NCI-H2196 (cell line): ENCODE data around the gene TUBGCP2.

Source experiments
- DNase-seq: peaks from one replicate; lab custom pipeline; 2025; ENCODE audit not compliant: unreplicated experiment; lab: John Stamatoyannopoulos, UW

Gene TUBGCP2

DNA sequence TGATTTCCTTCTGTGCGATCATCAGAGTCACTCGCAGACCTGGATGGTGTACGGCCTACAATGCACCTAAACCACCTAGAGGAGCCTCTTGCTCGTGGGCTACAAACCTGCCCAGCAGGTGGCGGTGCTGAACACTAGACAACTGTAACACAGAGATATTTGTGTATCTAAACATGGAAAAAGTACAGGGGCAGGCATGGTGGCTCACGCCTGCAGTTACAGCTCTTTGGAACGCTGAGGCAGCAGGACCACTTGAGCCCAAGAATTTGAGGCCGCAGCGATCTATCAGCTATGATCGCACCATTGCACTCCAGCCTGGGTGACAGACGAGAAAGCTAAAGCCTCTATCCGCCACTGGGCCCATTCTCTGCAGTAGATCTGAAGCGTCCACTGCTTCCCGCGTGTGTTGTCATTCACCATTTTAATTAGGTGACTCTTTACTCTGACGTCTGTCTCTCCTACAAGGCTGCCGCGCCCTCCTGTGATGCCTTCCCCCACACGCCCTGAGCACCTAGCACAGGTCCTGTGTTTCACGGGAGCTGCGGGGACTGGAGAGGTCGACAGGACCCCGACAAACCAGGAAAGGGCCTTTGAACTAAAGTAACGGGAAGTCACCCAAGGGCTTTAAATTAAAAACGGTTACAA, 774 bp downstream of the TUBGCP2 start:
- DNase-seq = peak; percentile 63

DNA sequence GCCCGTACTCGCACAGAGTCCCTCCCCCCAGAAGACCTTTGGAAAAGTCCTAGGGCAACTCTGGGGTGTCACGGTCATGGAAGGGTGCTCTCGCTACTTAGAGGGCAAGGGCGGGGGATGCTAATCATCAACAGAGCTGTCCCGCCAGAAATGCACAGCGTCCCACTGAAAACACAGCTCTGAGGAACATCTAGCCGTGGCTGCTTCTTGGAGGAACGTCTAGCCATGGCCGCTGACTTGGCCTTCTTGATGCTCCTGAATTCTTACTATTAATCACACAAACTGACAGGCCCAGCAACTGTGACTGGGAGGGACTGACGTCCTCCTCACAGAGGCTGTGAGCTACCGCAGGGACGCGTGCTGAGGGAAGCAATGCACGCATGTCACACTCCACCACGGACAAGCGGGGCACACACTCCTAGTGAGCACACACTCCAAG, 1.7 kb downstream of the TUBGCP2 start:
- no peak for DNase-seq

DNA sequence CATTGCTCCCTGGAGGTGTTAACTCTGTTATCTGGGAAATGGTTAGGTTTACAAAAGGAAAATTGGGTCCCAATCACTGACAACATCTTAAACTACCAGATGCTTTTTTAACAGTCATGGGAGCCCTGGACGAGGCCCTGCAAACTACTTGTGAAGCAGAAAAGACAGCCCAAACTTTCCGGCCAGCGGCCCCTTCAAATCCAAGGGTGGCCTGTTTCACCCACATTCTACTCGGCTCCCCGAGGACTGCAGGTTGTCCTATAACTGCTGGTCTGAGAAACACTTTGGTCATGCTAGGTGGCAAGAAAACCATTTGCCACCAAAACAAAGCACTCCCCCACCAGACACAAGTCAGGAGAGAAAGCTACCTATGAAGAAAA, 2.6 kb downstream of the TUBGCP2 start:
- DNase-seq = no peak

DNA sequence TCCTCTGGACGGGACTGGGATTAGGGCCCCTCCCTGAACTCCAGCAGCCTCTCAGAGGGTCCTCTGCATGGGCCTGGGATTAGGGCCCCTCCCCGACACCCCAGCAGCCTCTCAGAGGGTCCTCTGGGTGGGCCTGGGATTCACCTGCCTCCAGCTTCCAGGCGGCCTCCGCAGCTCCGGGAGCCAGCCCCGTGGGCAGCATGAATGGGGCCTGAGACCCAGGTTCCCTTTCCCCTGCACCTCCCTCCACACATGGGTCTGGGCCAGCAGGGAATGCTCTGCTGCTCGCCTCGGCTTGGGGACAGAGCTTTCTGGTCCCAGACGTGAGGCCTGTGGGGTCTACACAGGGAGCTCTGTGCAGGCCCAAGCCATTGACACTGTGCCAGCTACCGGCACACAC, 5.5 kb downstream of the TUBGCP2 start:
- DNase-seq = no peak

DNA sequence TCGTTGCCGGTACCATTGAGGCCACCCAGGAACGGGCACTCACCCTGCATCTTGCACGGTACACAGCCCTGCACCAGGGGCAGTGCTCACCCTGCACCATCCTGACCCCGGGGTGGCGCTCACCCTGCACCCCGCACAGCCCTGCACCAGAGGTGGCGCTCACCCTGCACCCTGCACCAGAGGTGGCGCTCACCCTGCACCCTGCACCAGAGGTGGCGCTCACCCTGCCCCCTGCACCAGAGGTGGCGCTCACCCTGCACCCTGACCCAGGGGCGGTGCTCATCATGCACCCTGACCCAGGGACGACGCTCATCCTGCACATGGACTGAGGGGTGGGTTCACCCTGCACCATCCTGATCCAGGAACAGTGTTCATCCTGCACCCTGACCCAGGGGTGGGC, 6.4 kb downstream of the TUBGCP2 start:
- no peak for DNase-seq

DNA sequence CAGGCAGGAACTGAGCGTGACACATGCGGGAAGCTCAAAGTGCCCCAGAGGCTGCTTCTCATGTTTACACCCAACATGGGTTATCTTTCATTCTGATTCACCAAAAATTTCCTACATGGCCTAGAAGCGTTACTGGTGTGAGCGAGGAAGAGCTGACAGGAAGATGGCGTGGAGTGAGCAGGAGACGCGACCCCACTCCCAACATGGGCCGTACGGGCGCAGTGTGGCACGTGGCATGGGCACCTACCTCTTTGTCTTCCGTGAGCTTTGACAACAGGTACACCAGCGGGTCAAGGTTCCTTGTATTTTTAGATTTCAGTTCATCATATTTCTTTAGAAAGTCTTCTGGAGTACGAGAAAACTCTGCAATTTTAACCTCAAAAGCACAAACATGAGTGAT, 8.9 kb downstream of the TUBGCP2 start:
- DNase-seq = no peak

DNA sequence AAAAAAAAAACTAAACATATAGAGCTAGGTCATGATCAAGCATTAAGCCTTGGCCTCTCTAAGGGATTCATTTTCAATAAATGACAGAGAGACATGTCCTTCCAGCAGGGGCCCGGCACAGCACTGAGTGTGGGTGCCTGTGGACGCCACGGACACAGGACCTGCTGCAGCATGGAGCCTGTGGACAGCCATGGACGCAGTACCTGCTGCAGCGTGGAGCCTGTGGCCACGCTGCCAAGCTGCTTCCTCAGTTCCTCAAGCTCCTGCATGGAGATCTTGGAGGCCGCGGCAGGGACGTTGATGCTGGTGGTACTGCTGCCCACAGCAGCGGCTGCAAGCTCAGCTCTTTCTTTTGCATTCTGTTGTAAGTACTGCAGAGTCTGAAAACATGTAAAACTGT, 9.4 kb downstream of the TUBGCP2 start:
- DNase-seq = no peak

DNA sequence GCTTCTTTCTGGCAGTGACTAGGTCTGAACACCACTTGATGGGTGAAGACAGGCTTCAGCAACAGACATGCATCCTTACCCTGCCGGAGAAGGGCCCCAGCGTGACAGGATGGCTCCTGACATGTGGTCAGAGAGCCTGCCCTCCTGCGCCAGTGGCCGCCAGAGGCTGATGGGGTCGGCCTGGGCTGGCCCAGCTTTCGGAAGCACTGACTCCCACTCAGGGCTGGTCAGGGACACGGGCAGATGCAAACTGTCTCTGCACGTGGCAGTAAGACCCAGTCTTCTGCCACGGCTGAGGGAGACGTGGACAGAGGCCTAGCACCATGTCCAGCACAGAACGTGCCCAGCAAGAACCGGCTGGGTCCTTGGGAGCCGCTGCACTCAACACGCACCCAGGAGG, 10.2 kb downstream of the TUBGCP2 start:
- no peak for DNase-seq

DNA sequence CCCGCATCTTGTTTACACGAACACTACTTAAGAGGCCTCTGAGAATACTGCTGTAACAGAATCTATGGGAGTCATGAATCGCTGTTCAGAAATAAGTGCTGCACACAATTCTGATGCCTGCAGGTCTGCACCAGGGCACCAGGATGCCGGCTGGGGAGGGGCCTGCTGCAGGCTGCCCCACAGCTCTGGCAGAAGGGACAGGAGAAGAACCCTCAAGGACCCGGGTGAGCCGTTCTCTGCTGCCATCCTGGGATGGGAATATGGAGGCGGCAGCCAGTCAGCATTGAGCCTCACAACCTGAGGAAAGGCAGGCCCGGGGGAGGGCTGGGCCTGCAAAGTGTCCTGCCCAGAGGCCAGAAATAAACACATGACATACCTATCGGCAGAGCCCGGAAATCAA, 11.2 kb downstream of the TUBGCP2 start:
- DNase-seq = no peak

DNA sequence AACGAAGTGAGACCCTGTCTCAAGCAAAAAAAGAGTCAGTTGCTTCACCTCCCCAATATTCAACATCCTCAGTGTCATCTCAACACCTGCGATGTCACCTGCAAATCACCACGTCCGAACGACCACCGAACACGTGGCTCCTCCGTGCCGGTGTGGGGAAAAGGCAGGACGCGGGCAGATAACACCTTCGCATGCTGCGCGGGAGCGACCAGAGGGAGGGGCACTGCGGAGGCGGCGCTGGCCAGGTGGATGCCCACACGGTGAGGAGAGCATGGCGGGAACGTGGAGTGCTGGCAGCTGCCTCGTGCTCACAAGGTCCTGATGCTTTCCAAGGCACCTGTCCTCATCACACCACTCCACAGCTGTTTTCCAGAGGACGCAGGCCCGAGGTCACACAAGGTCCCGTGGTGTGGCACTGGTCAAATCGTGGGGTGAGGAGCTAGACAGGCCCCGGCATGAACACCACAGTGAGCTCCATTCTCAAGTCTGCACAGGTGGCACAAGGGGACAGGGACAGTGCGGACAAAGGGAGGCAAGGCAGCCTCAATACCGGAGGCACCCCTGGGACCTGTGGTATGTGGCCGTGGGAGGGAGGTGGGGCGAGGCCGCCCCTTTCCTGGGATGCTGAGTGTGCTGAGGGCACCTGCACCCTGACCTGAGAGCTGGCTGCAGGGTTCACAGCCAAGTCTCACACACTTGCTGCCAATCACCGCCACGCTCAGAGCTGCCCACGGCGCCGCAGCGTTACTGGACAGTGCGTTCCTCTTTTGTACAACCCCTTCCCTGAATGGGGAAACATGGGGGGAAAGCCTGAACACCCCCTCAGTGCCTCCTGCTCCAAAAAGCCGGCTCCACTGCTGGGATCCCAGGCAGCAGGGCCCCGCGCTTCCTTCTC, 13.0 kb downstream of the TUBGCP2 start:
- no peak for DNase-seq

DNA sequence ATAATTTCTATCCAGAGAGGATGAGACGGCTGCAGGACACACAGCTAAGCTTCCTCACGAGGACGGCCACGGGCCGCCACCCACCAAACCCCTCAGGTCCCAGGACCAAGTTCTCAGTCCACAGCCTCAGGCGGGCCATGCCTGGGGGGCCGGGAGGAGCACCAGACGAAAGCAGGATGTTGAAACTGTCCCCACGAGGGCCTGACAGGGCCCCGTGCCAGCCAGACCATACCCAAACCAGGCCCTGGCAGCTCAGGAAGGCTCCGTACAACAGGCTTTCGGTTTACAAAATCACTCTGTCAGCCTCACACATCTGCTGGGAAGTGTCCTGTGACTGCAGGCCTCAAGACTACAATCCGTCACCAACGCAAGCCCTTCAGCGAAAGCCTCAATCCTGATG, 14.5 kb downstream of the TUBGCP2 start:
- DNase-seq = no peak

DNA sequence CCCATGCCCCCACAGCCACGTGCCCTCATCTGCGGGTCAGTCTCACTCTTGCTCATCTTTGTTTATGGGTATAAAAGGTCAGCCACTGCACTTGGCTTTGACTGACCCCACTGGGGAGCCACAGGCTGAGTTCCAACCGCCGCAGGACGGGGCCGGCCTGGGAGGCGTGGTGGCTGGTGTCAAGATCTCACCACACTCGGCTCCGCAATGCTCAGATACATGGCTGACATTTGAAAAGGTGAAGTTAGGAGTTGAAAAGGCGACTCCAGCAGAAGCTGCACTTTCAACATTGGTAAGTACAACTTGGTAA, 14.9 kb downstream of the TUBGCP2 start:
- DNase-seq = no peak

DNA sequence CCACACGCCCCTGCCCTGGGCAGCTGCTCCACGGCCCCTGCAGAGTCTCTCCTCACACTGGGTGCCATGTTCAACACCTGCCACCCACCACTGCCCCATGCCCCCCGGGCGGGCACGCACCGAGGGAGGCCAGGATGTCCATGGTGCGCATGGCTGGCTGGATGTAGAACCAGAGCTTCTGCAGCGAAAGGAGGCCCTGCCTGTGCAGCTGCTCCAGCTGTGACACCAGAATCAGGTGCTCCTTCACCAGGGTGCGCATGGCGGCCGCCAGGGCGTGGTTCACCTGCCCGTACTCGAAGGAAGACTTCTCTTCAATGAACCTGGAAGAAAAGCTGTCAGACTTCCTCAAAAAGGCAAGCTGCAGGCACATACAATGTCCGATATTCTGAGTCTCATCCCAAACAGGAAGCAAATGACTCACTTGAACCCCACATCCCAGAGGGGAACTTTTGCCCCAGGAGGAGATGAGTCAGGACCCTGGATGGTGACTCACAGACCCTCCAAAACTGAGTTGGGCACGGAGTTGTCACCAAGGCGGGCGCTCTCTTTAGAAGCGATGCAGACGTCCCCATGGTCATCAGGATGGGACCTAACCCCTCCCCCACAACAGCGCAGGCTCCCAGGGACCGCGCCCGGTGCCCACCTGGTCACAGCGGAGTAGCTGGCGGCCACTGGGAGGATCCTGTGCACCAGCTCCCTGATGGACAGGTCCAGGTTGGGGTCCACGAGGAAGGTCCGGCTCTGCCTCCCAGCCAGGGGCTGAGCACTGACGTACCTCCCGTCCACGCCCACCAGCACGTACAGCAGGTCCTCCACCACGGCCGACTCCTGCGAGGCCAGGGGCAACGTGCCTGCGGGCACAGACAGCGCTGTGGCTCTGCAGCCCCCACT, 15.5 kb downstream of the TUBGCP2 start:
- DNase-seq = no peak

DNA sequence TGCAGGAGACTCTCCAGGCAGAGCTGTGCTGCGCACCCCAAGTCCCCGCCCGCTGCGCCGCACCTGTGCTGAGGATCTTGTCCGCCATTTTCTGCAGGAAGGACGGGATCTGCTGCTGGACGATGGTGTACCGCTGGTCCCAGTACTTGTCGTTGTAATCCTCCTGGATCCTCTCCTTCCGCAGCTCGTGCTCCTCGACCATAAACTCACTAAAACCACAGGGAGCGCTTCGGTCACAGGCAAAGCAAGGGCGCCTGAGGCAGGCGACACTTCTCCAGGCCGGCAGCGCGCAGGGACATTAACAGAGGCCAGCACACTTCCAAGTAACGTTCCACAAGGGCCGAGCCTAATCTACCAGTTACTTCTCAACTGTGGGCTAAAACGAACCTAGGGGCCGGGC, 18.9 kb downstream of the TUBGCP2 start:
- no peak for DNase-seq

DNA sequence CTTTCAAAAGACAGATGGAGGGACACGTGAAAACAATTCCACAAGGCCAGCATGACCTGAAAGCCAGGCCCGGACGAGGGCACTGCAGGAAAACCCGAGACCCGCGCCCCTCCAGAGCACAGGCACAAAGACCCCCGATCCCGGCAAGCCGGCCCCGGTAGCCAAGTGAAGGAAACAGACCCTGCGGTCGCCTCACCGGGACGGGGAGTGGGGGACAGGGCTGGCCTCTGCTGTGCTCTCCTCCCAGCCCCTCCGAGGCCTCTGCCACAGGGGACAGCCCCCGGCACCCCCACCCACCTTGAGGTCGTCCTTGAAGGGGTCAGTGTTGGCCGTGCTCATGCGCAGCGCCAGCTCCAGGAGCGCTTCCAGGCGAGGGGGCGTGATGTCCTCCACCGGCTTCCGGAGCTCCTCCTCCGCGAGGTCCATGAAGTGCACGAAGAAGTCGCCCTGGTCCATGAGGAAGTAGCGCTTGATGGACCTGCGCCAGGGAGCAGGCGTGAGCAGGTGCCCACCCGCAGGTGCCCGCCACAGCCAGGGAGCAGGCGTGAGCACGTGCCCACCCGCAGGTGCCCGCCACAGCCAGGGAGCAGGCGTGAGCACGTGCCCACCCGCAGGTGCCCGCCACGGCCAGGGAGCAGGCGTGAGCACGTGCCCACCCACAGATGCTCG, 20.7 kb downstream of the TUBGCP2 start:
- DNase-seq = no peak

DNA sequence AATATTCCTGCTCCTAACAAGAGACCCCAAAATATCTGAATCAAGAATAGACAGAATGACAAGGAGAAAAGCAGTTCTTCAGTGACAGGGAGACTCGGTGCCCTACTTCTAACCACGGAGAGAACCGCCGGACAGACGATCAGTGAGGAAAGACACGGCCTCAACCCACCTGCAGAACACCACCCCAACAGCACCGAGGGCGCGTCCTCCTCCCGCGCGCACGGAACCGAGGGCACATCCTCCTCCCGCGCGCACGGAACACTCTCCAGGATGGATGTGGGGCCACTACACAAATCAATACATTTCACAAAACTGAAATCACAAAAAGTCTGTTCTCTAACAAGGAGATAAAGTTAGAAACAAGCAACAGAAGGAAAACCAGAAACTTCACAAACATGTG, 22.3 kb downstream of the TUBGCP2 start:
- no peak for DNase-seq

DNA sequence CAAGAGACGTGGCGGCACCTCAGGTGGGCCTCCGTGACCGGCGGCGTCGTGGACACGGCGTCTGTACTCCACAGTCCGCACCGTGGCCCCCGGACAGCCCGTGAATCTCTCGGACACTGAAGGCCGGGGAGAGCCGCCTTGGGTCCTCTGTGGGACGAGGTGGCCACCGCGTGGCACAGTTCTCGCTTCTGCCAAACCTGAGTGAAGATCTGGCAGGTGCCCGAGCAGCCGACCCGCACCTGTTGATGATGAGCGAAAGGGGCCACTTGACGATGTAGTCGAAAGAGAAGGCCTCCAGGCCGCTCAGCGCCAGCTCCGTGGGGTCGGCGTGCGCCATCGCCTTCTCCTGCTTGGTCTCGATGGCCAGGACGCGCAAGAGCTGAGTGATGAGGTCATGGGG, 23.5 kb downstream of the TUBGCP2 start:
- DNase-seq = no peak

DNA sequence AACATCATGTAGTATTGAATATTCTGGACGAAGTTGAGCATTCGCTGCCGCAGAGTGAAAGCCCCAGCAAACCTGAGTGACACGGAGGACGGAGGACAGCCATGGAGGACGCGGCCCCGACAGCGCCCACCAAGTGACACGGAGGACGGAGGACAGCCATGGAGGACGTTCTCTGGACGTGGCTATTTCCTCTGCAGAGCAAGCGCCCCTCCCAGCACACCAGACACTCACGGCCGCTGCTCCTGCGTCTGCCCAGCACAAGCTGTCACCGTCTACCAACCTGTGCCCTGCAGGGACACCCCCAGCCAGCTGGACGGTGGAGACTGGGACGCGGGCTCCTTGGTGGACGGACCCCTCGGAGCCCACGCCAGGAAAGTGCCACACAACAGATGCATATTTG, 24.7 kb downstream of the TUBGCP2 start:
- DNase-seq = no peak

DNA sequence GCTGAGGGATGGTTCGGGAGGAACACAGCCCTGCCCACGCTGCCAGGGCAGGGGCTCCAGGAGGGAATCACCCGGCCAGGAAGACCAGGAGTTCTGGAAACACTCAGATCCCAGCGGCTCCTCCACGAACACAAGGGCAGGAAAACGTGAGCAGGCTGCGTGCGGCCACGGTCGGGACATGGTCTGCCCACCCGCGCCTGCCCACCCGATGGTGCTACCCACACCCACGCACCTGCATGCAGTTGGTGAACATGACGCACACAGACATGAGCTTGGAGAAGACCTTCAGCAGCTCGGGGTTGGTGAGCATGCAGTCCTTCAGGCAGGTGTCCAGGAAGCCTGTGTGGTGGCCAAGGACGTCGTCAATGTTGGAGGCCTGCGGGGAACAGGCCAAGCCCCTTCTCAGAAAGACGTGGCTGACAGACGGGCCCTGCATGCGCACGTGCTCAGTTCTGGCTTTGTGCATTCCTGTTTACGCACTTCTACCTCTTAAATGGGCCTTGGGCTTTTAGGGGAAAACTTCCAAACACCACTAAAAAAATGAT, 25.8 kb downstream of the TUBGCP2 start:
- no peak for DNase-seq

DNA sequence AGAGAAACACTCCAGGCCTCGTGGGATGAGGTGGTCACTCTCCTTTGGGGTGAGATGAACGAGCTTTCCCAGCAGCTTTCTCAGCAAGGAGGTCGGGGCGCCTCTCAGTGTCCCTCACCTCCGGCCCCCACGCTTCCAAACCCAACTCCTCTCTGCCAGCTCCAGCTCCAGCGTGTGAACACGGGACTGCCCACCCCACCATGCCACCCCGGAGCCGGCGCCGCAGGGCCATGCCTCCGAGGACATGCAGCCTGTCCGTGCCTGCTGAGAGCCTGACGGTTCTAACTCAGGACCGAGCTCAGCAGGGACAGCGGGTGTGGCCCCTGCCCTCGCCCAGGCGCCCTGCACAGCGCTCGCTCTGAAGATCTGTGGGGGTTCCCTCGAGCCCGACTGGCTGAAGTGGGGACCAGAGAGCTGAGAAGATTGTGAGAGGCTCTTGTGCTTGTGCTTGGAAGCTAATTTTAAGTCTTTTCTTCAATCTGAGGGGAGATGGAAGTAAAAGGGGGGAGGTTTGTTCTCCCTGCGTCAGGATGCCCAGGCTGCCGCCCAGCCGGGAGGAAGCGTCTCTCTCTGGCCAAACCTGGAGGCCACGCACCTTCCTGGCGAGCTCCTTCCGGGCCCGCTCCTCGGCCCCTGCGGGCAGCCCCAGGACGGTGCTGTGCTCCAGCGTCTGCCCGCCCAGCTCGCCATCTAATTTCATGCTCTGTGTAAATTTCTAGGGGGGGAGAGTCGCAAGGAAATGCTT, 26.9 kb downstream of the TUBGCP2 start:
- no peak for DNase-seq
